PC-9 (cell line): ENCODE results near the gene PAF1.

ENCODE experiments used
- EZH2 ChIP-seq: fragments of 200-600 bp; sonication (generic); IDR thresholded peaks from 2 replicates; pipeline ENCODE4 v1.8.0; 2017; ENCODE audit warnings: antibody characterized with exemption, low read depth
- TF ChIP-seq, protein P1 (sequence below): fragments of 200-600 bp; sonication (generic); conservative IDR thresholded peaks from 2 replicates; pipeline ENCODE4 v1.6.1; 2017; ENCODE audit warnings: mixed run types, antibody characterized with exemption, mild to moderate bottlenecking, moderate library complexity

- TF ChIP-seq, protein P1, sequence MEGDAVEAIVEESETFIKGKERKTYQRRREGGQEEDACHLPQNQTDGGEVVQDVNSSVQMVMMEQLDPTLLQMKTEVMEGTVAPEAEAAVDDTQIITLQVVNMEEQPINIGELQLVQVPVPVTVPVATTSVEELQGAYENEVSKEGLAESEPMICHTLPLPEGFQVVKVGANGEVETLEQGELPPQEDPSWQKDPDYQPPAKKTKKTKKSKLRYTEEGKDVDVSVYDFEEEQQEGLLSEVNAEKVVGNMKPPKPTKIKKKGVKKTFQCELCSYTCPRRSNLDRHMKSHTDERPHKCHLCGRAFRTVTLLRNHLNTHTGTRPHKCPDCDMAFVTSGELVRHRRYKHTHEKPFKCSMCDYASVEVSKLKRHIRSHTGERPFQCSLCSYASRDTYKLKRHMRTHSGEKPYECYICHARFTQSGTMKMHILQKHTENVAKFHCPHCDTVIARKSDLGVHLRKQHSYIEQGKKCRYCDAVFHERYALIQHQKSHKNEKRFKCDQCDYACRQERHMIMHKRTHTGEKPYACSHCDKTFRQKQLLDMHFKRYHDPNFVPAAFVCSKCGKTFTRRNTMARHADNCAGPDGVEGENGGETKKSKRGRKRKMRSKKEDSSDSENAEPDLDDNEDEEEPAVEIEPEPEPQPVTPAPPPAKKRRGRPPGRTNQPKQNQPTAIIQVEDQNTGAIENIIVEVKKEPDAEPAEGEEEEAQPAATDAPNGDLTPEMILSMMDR: no peak
- TF ChIP-seq EZH2: no peak
Observed at GRCh38 chr19:39416152-39417120, 25.5 kb upstream of the PAF1 start.
